ENCODE data around the gene TBL1X. TPM values are rescaled to one million over a fixed set of nuclear protein-coding genes. Genes with fewer than 3 reads are reported as not detected.

TBL1X gene
- total RNA-seq: 15.4 TPM

DNA sequence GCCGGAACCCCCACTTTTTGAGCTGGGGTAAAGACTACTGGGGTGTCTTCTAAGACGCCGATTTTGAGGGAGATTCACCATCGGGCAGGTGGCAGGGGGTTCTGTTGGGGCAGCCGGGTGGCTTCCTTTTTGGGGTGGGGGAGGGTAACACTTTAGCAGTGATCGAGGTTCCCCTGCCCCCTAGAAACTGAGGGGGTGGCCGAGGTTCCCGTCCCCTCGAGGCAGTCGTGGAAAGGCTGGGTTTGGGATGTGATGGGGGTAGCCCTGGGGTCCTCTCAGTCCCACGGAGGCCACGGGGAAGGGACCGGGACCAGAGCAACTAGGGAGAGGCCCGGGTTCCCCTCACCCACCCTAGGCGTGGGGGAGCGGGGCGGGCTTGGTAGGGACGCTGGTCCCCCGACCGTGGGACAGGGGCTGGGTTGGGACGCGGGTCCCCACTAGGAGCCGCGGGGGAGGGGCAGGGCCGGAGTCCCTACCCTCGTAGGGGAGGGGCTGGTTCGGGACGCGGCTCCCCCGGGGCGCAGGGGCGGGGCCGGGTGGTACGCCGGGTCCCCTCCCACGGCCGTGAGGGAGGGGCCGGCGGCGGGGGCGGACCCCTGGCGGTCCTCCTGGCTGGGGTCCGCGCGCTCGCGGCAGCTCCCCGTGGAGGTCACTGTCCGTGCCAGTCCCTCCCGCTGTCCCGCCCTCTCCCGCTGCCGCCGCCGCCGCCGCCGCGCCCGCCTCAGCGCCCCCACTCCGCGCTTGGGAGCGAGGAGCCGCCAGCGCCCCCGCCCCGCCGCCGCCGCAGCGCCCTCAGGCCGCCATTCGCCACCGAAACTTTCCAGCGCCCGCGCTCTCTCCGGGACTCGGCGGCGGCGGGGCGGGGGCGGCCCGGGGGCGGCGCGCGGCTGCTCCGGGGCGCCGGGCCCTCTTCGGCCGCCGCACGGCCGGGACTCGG lies at the start of gene TBL1X:
TSS of gene TBL1X (plus strand) at position 624 of the 937 bp plus-strand sequence. CDS start 188,529 bp downstream, outside the sequence.
- peak in 1 of 2 donors; percentile 73 for DNase-seq (ENCODE audit: low spot score in 2 of 2)
- Histone ChIP-seq H3K27ac (peak within 1 kb of the TSS; percentile 87 to 93), H3K27me3 (no peaks in the 10 kb centered on the region), H3K4me1 (peaks cover 3 to 33% of the 10 kb centered on the region in 2 donors), H3K9me3 (no peaks in the 10 kb centered on the region), H3K36me3 (no peaks in the 10 kb centered on the region), H3K4me3 (peak within 1 kb of the TSS; percentile 63 to 70)
- intact Hi-C loops (cut with DNase I): loop anchor here (2.0 to 10.0 kb wide), 4 partner anchors 68 to 600 kb away; no protein-coding TSS in a partner anchor
- TF ChIP-seq, protein P1, sequence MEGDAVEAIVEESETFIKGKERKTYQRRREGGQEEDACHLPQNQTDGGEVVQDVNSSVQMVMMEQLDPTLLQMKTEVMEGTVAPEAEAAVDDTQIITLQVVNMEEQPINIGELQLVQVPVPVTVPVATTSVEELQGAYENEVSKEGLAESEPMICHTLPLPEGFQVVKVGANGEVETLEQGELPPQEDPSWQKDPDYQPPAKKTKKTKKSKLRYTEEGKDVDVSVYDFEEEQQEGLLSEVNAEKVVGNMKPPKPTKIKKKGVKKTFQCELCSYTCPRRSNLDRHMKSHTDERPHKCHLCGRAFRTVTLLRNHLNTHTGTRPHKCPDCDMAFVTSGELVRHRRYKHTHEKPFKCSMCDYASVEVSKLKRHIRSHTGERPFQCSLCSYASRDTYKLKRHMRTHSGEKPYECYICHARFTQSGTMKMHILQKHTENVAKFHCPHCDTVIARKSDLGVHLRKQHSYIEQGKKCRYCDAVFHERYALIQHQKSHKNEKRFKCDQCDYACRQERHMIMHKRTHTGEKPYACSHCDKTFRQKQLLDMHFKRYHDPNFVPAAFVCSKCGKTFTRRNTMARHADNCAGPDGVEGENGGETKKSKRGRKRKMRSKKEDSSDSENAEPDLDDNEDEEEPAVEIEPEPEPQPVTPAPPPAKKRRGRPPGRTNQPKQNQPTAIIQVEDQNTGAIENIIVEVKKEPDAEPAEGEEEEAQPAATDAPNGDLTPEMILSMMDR (IDR thresholded peaks at IDR 0.05): no peak

- Histone ChIP-seq H3K27me3 (no peaks in the 10 kb centered on the region), H3K4me1 (peaks cover 0 to 3% of the 10 kb centered on the region in 2 donors), H3K27ac (peak overlapping the region; percentile 32 to 37), H3K4me3 (peak overlapping the region in 1 of 2 donors; percentile 11), H3K36me3 (no peaks in the 10 kb centered on the region), H3K9me3 (peaks cover 0 to under 1% of the 10 kb centered on the region in 2 donors)
- TF ChIP-seq, protein P1 (IDR thresholded peaks at IDR 0.05): no peak
- intact Hi-C loops (cut with DNase I): loop anchor here (2.0 to 10.0 kb wide), 3 partner anchors 24 to 502 kb away; no protein-coding TSS in a partner anchor
- peak in 1 of 2 donors; percentile 72 for DNase-seq (ENCODE audit: low spot score in 2 of 2)
Measured at GRCh38 chrX:9416562-9417348, 48.1 kb upstream of the TBL1X start.

- Histone ChIP-seq H3K36me3 (no peaks in the 10 kb centered on the region), H3K27me3 (no peaks in the 10 kb centered on the region), H3K4me3 (no peak overlapping the region), H3K27ac (no peak overlapping the region), H3K4me1 (peaks cover 0 to 3% of the 10 kb centered on the region in 2 donors), H3K9me3 (no peaks in the 10 kb centered on the region)
- intact Hi-C loops (cut with DNase I): loop anchor here (10.0 kb wide), 1 partner anchor 503 kb away; no protein-coding TSS in a partner anchor
- DNase-seq (ENCODE audit: low spot score in 2 of 2): no peak
- TF ChIP-seq, protein P1 (IDR thresholded peaks at IDR 0.05): no peak
Measured at GRCh38 chrX:9418262-9418661, 46.6 kb upstream of the TBL1X start.

DNA sequence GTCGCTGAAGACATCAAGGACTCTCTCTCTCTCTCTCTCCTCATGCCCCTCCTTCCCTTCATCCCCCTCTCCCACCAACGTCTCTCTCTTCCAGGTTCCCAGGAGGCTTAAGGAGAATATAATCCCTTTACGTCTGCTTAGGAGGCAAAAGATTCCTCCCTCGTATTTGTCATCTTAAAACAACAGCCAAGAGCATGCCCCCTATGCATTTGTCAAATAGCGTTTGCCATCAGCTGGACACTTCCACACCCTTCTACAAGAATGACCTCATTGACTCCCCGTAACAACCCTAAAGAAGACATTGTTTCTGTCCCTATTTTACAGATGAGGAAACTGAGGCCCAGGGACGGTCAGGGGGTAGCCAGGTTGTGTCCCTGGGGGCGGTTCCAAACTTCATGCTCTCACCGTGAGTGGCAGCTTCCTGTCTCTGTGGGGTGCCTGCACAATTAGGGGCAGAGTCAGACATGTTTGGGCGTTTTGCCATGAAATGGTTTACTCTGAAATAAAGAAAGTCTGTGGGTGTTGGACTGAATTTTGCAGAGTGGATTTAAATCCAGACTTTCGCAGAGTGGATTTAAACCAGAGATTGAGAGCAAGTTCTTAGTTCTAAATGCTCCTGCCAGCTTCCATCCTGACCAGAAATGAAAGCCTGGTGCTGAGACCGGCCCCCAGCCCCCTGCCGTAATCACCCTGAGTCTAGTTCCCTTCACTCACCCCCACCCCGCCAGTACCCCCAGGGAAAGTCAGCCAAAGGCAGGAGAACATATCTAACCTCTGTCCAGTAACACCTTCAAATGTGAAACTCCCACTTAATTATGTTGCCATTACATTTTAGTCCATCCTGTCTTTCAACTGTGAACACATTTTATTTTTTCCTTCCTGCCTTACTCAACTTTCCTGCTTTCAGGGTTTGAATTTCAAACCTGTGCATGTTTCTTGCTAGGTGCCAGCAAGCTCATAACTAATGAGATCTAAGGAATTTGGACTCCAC lies 44.3 kb upstream of the TBL1X start:
- no peak overlapping the region for H3K4me3 ChIP-seq
- no peak for DNase-seq (ENCODE audit: low spot score in 2 of 2)
- no peak overlapping the region for H3K27ac ChIP-seq
- H3K36me3 ChIP-seq: no peaks in the 10 kb centered on the region
- TF ChIP-seq, protein P1 (IDR thresholded peaks at IDR 0.05): no peak
- peaks cover 0 to 3% of the 10 kb centered on the region in 2 donors for H3K4me1 ChIP-seq
- H3K9me3 ChIP-seq: no peaks in the 10 kb centered on the region
- intact Hi-C loops (cut with DNase I): no loop called here
- no peaks in the 10 kb centered on the region for H3K27me3 ChIP-seq
